HL-60 (cell line): Measurements from ENCODE around the gene SRPRA.

Experiments used
- POLR2AphosphoS5 ChIP-seq: IDR thresholded peaks from 2 replicates; pipeline ENCODE4 v1.6.1; 2012; ENCODE audit warnings: low read depth
- TF ChIP-seq, protein P1 (sequence below): IDR thresholded peaks from one replicate; pipeline ENCODE4 v1.5.1; 2011; ENCODE audit warnings: low read length, control low read depth, inconsistent platforms; ENCODE audit not compliant: insufficient read depth
- TF ChIP-seq, protein P2 (sequence below): IDR thresholded peaks from 2 replicates; pipeline ENCODE4 v1.6.1; 2012; ENCODE audit warnings: low read depth; ENCODE audit not compliant: insufficient replicate concordance

DNA sequence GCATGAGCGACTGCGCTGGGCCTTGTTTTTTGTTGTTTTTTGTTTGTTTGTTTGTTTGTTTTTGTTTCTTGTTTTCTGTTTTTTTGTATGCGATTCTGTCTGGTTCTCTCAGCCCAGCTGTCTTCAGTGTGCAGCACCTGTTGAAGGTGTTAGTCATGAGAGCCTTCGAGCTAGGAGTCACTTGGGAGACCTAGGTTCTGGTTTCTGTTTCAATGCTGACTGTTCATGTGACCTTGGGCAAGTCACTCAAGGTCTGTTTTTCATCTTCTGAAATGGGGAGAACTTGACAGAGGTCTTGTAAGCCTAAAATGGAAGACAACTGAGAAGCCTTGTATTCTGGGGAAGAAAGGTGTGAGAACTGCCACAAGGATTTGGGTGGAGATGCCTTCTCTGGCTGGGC lies 37.0 kb upstream of the SRPRA start:
- TF ChIP-seq, protein P1, sequence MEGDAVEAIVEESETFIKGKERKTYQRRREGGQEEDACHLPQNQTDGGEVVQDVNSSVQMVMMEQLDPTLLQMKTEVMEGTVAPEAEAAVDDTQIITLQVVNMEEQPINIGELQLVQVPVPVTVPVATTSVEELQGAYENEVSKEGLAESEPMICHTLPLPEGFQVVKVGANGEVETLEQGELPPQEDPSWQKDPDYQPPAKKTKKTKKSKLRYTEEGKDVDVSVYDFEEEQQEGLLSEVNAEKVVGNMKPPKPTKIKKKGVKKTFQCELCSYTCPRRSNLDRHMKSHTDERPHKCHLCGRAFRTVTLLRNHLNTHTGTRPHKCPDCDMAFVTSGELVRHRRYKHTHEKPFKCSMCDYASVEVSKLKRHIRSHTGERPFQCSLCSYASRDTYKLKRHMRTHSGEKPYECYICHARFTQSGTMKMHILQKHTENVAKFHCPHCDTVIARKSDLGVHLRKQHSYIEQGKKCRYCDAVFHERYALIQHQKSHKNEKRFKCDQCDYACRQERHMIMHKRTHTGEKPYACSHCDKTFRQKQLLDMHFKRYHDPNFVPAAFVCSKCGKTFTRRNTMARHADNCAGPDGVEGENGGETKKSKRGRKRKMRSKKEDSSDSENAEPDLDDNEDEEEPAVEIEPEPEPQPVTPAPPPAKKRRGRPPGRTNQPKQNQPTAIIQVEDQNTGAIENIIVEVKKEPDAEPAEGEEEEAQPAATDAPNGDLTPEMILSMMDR, result no peak
- TF ChIP-seq POLR2AphosphoS5, result no peak
- TF ChIP-seq, protein P2, sequence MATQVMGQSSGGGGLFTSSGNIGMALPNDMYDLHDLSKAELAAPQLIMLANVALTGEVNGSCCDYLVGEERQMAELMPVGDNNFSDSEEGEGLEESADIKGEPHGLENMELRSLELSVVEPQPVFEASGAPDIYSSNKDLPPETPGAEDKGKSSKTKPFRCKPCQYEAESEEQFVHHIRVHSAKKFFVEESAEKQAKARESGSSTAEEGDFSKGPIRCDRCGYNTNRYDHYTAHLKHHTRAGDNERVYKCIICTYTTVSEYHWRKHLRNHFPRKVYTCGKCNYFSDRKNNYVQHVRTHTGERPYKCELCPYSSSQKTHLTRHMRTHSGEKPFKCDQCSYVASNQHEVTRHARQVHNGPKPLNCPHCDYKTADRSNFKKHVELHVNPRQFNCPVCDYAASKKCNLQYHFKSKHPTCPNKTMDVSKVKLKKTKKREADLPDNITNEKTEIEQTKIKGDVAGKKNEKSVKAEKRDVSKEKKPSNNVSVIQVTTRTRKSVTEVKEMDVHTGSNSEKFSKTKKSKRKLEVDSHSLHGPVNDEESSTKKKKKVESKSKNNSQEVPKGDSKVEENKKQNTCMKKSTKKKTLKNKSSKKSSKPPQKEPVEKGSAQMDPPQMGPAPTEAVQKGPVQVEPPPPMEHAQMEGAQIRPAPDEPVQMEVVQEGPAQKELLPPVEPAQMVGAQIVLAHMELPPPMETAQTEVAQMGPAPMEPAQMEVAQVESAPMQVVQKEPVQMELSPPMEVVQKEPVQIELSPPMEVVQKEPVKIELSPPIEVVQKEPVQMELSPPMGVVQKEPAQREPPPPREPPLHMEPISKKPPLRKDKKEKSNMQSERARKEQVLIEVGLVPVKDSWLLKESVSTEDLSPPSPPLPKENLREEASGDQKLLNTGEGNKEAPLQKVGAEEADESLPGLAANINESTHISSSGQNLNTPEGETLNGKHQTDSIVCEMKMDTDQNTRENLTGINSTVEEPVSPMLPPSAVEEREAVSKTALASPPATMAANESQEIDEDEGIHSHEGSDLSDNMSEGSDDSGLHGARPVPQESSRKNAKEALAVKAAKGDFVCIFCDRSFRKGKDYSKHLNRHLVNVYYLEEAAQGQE, result no peak
